ENCODE results near the gene POLQ.
"Not testable (repeated sequence)": the region's sequence is repeated elsewhere in the genome, so short reads cannot be mapped to it uniquely, and the experiment has no call there.

Gene POLQ

DNA sequence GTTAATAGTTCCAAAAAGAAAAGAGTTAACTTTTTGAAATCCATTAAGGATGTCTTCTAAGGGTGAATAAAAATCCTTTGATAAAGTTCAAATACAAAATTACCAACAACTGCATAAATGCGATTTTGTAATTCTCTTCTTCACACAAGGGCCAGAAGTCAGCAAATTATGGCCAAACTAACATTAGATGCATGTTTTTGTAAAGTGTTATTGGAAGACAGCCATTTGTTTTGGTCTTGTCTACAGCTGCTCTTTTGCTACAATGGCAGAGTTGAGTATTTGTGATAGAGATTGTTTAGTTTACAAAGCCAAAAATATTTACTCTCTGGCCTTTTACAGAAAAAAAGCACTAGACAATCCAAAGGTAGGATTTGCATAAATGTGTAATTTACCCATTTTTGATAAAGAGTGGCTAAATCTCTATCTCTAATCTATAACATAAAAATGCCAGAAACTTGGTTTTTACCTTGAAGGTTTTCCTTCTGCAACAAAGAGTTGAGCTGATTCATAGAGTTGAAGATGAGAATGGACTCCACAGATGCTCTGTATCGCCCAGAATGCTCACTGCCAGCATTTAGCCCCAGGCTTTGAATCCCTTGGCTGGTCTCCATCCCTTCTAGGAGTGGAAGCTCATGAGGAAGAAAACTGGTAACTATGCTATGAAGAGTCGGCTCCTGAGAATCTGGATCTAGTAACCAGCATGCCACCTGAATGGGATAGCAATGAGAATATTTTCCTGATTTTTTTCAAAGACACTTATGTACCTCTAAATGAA, 64.5 kb downstream of the POLQ start:
- peaks cover 85% of the 10 kb centered on the region for H3K36me3 ChIP-seq (ENCODE audit: control insufficient read depth, insufficient read depth, low read length)
- H3K9ac ChIP-seq (ENCODE audit: low read depth, low read length), result no peak overlapping the region
- H3K9me3 ChIP-seq (ENCODE audit: control insufficient read depth, insufficient read depth, low read length), result no peaks in the 10 kb centered on the region
- H3K27ac ChIP-seq (ENCODE audit: low read depth, low read length), result no peak overlapping the region
- no peaks in the 10 kb centered on the region for H3K4me1 ChIP-seq (ENCODE audit: control insufficient read depth, insufficient read depth, low read length)
- H3K27me3 ChIP-seq (ENCODE audit: control insufficient read depth, insufficient read depth, low read length), result no peaks in the 10 kb centered on the region
- H3K4me3 ChIP-seq (ENCODE audit: low read depth, low read length), result no peak overlapping the region

GRCh38 chr3:121477589-121477988, 68.2 kb downstream of the POLQ start:
- H3K27me3 ChIP-seq (ENCODE audit: control insufficient read depth, insufficient read depth, low read length), result no peaks in the 10 kb centered on the region
- H3K9ac ChIP-seq (ENCODE audit: low read depth, low read length), result no peak overlapping the region
- no peaks in the 10 kb centered on the region for H3K9me3 ChIP-seq (ENCODE audit: control insufficient read depth, insufficient read depth, low read length)
- peaks cover 88% of the 10 kb centered on the region for H3K36me3 ChIP-seq (ENCODE audit: control insufficient read depth, insufficient read depth, low read length)
- H3K4me3 ChIP-seq (ENCODE audit: low read depth, low read length), result no peak overlapping the region
- H3K27ac ChIP-seq (ENCODE audit: low read depth, low read length), result no peak overlapping the region
- no peaks in the 10 kb centered on the region for H3K4me1 ChIP-seq (ENCODE audit: control insufficient read depth, insufficient read depth, low read length)

GRCh38 chr3:121473001-121473400, 72.8 kb downstream of the POLQ start:
- Histone ChIP-seq H3K36me3 (ENCODE audit: control insufficient read depth, insufficient read depth, low read length) (peaks cover 88% of the 10 kb centered on the region), H3K27ac (ENCODE audit: low read depth, low read length) (no peak overlapping the region), H3K27me3 (ENCODE audit: control insufficient read depth, insufficient read depth, low read length) (no peaks in the 10 kb centered on the region), H3K4me3 (ENCODE audit: low read depth, low read length) (no peak overlapping the region), H3K9ac (ENCODE audit: low read depth, low read length) (no peak overlapping the region), H3K9me3 (ENCODE audit: control insufficient read depth, insufficient read depth, low read length) (no peaks in the 10 kb centered on the region), H3K4me1 (ENCODE audit: control insufficient read depth, insufficient read depth, low read length) (no peaks in the 10 kb centered on the region)

DNA sequence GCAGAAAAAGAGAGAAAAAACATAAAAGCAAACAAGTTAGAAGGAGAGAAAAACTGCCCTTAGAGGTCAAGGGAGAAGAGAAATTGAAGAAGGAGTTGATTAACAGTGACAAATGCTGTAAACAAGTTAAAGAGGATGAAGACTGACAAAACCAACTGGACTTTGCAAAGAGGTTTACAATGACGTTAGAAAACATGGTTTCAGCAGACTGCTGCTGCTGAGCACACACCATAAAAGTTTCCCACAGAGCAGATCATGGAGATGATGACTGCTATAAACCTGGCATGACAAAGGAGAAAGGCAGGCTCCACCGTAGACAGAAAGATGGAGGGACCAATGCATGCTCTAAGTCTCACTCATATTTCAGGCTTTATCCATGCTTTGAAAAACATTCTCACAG, 78.7 kb downstream of the POLQ start:
- Histone ChIP-seq H3K9ac (ENCODE audit: low read depth, low read length) (no peak overlapping the region), H3K27ac (ENCODE audit: low read depth, low read length) (no peak overlapping the region)

DNA sequence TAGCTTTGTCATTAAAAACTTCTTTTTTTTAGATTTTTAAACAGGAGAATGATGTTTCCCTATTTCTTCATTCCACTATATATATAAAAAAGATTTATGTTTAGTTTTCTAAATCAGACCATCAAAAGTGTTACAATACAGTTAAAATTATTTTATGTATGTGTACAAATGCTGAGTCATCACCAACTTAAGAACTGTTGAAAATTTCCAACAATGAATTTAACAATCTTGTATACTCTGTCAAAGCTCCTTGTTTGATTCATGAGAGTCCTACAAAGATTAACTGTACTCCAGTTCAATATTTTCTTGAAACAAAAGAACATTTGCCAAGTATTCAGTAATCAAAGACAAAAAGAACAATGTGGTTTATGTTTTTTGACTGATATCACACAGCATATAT, 82.0 kb downstream of the POLQ start:
- Histone ChIP-seq H3K4me1 (ENCODE audit: control insufficient read depth, insufficient read depth, low read length) (no peaks in the 10 kb centered on the region), H3K36me3 (ENCODE audit: control insufficient read depth, insufficient read depth, low read length) (peaks cover 92% of the 10 kb centered on the region), H3K9me3 (ENCODE audit: control insufficient read depth, insufficient read depth, low read length) (peaks cover 1% of the 10 kb centered on the region), H3K9ac (ENCODE audit: low read depth, low read length) (no peak overlapping the region), H3K27ac (ENCODE audit: low read depth, low read length) (no peak overlapping the region), H3K27me3 (ENCODE audit: control insufficient read depth, insufficient read depth, low read length) (no peaks in the 10 kb centered on the region), H3K4me3 (ENCODE audit: low read depth, low read length) (no peak overlapping the region)

More for the DNA sequence above, 78.7 kb downstream of the POLQ start:
- H3K9me3 ChIP-seq (ENCODE audit: control insufficient read depth, insufficient read depth, low read length), result no peaks in the 10 kb centered on the region
- H3K36me3 ChIP-seq (ENCODE audit: control insufficient read depth, insufficient read depth, low read length), result peaks cover 87% of the 10 kb centered on the region
- H3K4me1 ChIP-seq (ENCODE audit: control insufficient read depth, insufficient read depth, low read length), result no peaks in the 10 kb centered on the region
- H3K27me3 ChIP-seq (ENCODE audit: control insufficient read depth, insufficient read depth, low read length), result no peaks in the 10 kb centered on the region
- H3K4me3 ChIP-seq (ENCODE audit: low read depth, low read length), result no peak overlapping the region

DNA sequence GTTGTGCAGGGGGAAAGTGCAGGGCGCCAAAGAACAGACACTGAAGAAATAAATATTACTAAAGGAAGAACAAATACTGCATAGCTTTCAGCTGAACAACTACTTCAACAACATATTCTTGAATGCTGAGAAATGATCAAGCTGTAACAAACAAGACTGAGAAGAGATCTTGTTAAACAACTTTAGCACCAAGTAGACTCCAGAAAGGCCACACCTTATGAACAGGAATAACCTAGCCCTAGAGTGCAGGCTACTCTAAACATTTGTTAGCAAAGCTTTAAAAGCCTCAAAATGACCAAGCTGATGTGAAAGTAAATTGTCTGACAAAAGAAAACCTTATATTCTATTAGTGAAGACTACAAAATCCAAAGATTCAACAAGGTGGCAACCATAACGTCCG, 83.2 kb downstream of the POLQ start:
- no peak overlapping the region for H3K4me3 ChIP-seq (ENCODE audit: low read depth, low read length)
- no peak overlapping the region for H3K27ac ChIP-seq (ENCODE audit: low read depth, low read length)
- peaks cover 84% of the 10 kb centered on the region for H3K36me3 ChIP-seq (ENCODE audit: control insufficient read depth, insufficient read depth, low read length)
- H3K9ac ChIP-seq (ENCODE audit: low read depth, low read length), result no peak overlapping the region
- H3K4me1 ChIP-seq (ENCODE audit: control insufficient read depth, insufficient read depth, low read length), result no peaks in the 10 kb centered on the region
- no peaks in the 10 kb centered on the region for H3K27me3 ChIP-seq (ENCODE audit: control insufficient read depth, insufficient read depth, low read length)
- H3K9me3 ChIP-seq (ENCODE audit: control insufficient read depth, insufficient read depth, low read length), result peaks cover 2% of the 10 kb centered on the region

DNA sequence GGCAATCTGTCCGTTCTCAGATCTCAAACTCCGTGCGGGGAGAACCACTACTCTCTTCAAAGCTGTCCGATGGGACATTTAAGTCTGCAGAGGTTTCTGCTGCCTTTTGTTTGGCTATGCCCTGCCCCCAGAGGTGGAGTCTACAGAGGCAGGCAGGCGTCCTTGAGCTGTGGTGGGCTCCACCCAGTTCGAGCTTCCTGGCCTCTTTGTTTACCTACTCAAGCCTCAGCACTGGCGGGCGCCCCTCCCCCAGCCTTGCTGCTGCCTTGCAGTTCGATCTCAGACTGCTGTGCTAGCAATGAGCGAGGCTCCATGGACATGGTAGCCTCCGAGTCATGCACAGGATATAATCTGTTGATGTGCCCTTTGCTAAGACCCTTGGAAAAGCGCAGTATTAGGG, 94.0 kb downstream of the POLQ start:
- not testable (repeated sequence) for H3K9ac ChIP-seq (ENCODE audit: low read depth, low read length); H3K9me3 ChIP-seq (ENCODE audit: control insufficient read depth, insufficient read depth, low read length); H3K4me1 ChIP-seq (ENCODE audit: control insufficient read depth, insufficient read depth, low read length); H3K27ac ChIP-seq (ENCODE audit: low read depth, low read length); H3K27me3 ChIP-seq (ENCODE audit: control insufficient read depth, insufficient read depth, low read length); H3K4me3 ChIP-seq (ENCODE audit: low read depth, low read length)
- peaks cover 28% of the 10 kb centered on the region for H3K36me3 ChIP-seq (ENCODE audit: control insufficient read depth, insufficient read depth, low read length)

- no peaks in the 10 kb centered on the region for H3K4me1 ChIP-seq (ENCODE audit: control insufficient read depth, insufficient read depth, low read length)
- H3K36me3 ChIP-seq (ENCODE audit: control insufficient read depth, insufficient read depth, low read length), result peaks cover 58% of the 10 kb centered on the region
- no peaks in the 10 kb centered on the region for H3K27me3 ChIP-seq (ENCODE audit: control insufficient read depth, insufficient read depth, low read length)
- H3K4me3 ChIP-seq (ENCODE audit: low read depth, low read length), result no peak overlapping the region
- no peaks in the 10 kb centered on the region for H3K9me3 ChIP-seq (ENCODE audit: control insufficient read depth, insufficient read depth, low read length)
- H3K9ac ChIP-seq (ENCODE audit: low read depth, low read length), result no peak overlapping the region
- no peak overlapping the region for H3K27ac ChIP-seq (ENCODE audit: low read depth, low read length)
Observed at GRCh38 chr3:121443456-121443855, 102.3 kb downstream of the POLQ start.

DNA sequence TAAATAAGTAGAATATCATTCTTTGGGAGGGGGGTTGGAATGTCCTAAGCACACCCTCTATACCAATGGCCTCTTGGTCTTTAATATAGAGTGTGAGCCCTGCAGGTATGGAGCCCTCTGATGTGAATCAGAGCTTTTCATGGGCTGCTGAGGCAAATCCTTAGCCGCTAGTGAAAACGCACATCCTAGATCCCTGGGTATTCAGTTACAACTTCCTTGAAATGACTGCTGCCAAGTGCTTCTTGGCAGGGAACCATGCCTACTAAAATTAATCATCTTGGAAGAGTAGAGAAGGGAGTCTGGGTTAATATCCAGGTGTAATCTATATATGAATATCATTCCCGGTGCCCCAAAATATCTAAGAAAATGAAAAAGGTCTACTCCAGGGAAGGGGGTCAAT, 109.1 kb downstream of the POLQ start:
- Histone ChIP-seq H3K27me3 (ENCODE audit: control insufficient read depth, insufficient read depth, low read length) (no peaks in the 10 kb centered on the region), H3K4me1 (ENCODE audit: control insufficient read depth, insufficient read depth, low read length) (no peaks in the 10 kb centered on the region), H3K9me3 (ENCODE audit: control insufficient read depth, insufficient read depth, low read length) (no peaks in the 10 kb centered on the region), H3K4me3 (ENCODE audit: low read depth, low read length) (no peak overlapping the region), H3K9ac (ENCODE audit: low read depth, low read length) (no peak overlapping the region), H3K36me3 (ENCODE audit: control insufficient read depth, insufficient read depth, low read length) (peaks cover 84% of the 10 kb centered on the region), H3K27ac (ENCODE audit: low read depth, low read length) (no peak overlapping the region)

DNA sequence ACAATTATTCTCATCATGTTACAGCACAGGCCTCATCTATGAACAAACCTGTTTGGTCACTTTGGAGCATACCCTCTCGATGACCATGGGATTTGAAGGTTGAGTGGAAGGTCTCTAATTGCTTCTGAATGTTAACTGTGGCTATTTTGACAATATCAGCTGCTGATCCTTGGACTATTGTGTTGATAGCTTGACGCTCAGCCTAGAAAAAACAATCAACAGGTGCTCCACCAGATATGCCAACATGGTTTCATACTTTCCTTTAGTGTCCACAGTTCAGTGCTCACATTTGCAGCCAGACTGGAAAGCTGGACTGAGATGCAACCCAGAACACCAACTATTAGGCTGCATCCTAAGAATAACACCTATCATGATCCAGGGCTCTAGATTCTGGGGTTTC, 109.7 kb downstream of the POLQ start:
- no peaks in the 10 kb centered on the region for H3K9me3 ChIP-seq (ENCODE audit: control insufficient read depth, insufficient read depth, low read length)
- H3K36me3 ChIP-seq (ENCODE audit: control insufficient read depth, insufficient read depth, low read length), result peaks cover 84% of the 10 kb centered on the region
- H3K4me1 ChIP-seq (ENCODE audit: control insufficient read depth, insufficient read depth, low read length), result no peaks in the 10 kb centered on the region
- no peak overlapping the region for H3K4me3 ChIP-seq (ENCODE audit: low read depth, low read length)
- no peaks in the 10 kb centered on the region for H3K27me3 ChIP-seq (ENCODE audit: control insufficient read depth, insufficient read depth, low read length)
- no peak overlapping the region for H3K27ac ChIP-seq (ENCODE audit: low read depth, low read length)
- H3K9ac ChIP-seq (ENCODE audit: low read depth, low read length), result no peak overlapping the region

GRCh38 chr3:121431726-121432517, 113.9 kb downstream of the POLQ start:
- Histone ChIP-seq H3K4me3 (ENCODE audit: low read depth, low read length) (no peak overlapping the region), H3K27ac (ENCODE audit: low read depth, low read length) (no peak overlapping the region), H3K9me3 (ENCODE audit: control insufficient read depth, insufficient read depth, low read length) (no peaks in the 10 kb centered on the region), H3K27me3 (ENCODE audit: control insufficient read depth, insufficient read depth, low read length) (no peaks in the 10 kb centered on the region), H3K4me1 (ENCODE audit: control insufficient read depth, insufficient read depth, low read length) (no peaks in the 10 kb centered on the region), H3K9ac (ENCODE audit: low read depth, low read length) (no peak overlapping the region), H3K36me3 (ENCODE audit: control insufficient read depth, insufficient read depth, low read length) (peaks cover 89% of the 10 kb centered on the region)
